T-helper 1 cell treated with Interleukin-12 subunit alpha and Interleukin-12 subunit beta and Interleukin-4 antibody, amounts not matched to agents 30 μg/mL and 1 μg/mL, for 36 hours (primary cell): ENCODE data around the gene MX2.
A peak's percentile ranks its signal among the peaks of the same experiment; 100 is the strongest.
"Not testable (repeated sequence)": the region's sequence is repeated elsewhere in the genome, so short reads cannot be mapped to it uniquely, and the experiment has no call there.

Source experiments
- H3K27ac Mint-ChIP-seq: one replicate; pipeline ENCODE4 v1.8.0; 2021; ENCODE audit warnings: mild to moderate bottlenecking, mixed read lengths
- H3K27me3 Mint-ChIP-seq: one replicate; pipeline ENCODE4 v1.8.0; 2021; ENCODE audit warnings: low read depth, mixed read lengths
- H3K36me3 Mint-ChIP-seq: one replicate; pipeline ENCODE4 v1.8.0; 2021; ENCODE audit warnings: low read depth, mixed read lengths
- H3K4me1 Mint-ChIP-seq: one replicate; pipeline ENCODE4 v1.8.0; 2021; ENCODE audit warnings: low read depth, mixed read lengths
- H3K4me3 Mint-ChIP-seq: one replicate; pipeline ENCODE4 v1.8.0; 2021; ENCODE audit warnings: mild to moderate bottlenecking, moderate library complexity, mixed read lengths
- H3K9me3 Mint-ChIP-seq: one replicate; pipeline ENCODE4 v1.8.0; 2021; ENCODE audit warnings: mixed read lengths

Gene MX2

DNA sequence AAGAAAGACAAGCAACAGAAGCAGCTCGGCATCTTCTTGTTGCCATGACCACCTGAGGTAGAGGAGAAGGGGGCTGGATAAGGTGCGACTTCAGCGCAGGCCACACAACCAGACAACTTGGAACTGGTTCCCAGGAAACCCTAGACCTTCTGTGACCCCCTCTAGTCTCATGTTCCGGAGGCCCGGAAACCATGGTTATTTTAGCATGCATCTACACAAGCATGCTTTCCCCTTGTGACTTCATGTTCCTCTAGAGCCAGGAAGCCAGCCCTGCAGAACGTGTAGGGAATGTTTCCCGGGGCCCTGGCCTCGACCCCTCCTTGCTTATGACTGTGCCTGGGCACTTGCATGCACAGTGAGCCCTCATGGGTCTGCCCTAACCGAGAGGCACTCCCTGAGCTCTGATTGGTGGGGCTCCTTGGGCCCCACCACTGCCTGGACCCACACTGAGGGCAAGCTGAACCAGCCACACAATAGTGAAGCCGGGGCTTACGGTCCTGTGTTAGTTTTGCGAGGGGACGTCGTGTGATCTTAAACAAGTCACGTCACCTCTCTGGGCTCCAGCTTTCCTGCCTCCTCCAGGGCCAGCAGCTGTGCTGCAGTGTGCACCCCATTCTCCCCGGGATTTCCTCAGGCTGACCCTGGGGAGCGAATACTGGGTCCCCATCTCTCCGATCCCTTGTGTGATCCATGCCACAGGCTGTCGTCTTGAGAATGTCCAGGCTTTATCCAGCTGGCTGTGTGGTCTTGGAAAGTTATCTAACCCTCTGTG, 12.0 kb upstream of the MX2 start:
- Mint-ChIP-seq H3K27me3 (peaks cover 26% of the 10 kb centered on the region), H3K36me3 (no peaks in the 10 kb centered on the region), H3K4me3 (no peak overlapping the region), H3K27ac (no peak overlapping the region), H3K9me3 (no peaks in the 10 kb centered on the region), H3K4me1 (peaks cover 5% of the 10 kb centered on the region)

DNA sequence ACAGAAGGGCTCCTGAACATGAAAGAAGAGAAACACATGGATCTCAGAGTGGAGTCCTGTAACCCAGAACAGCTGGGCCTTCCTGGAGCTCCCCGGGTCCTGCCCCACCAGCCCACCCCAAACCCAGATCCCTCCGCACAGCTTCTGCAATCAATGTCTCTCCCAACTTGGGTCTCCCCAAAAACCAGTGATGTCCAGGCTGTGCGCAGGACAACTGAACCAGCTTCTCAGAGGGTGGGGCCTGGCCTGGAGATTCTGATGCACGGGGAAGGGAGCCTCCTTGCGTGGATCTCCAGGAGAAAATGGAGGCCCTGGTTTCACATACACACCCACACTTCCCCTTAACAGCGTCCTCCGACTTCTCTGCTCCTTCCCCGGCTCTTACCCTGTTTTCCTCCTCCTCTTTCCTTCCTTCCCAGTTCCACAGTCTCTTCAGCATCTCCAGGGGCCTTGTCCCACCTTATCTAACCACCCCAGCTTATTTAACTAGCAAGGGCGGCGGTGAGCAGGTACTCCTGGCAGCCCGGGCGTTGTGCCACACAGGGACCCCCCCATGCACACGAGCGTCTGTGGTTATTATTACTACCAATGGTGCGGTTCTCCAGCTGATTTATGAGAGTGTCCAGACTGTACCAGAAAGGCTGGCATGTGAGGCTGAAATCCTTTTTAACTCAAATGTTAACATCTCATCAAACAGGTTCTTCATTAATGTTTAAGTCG, 11.2 kb upstream of the MX2 start:
- Mint-ChIP-seq H3K4me3 (no peak overlapping the region), H3K4me1 (peaks cover 6% of the 10 kb centered on the region), H3K36me3 (no peaks in the 10 kb centered on the region), H3K27me3 (peaks cover 32% of the 10 kb centered on the region), H3K27ac (no peak overlapping the region), H3K9me3 (no peaks in the 10 kb centered on the region)

DNA sequence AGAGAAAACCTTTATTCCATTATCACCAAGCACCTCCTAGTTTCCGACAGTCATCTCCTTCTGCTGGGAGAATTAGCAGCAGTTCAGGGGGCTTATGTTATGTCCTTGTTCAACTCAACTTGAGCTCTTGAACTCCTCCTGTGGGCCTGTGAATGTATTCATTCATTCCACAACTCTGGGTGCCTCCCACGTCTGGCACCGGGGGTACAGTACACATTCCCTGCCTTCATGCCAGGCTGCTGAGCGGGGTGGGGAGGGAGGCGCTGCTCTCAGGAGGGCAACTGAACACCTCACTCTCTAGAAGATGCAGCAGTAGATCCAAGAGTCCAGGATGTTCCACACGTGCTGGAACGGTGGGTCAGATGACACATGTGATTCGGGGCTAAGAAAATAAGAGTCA, 4.3 kb upstream of the MX2 start:
- peaks cover 28% of the 10 kb centered on the region for H3K4me1 Mint-ChIP-seq

DNA sequence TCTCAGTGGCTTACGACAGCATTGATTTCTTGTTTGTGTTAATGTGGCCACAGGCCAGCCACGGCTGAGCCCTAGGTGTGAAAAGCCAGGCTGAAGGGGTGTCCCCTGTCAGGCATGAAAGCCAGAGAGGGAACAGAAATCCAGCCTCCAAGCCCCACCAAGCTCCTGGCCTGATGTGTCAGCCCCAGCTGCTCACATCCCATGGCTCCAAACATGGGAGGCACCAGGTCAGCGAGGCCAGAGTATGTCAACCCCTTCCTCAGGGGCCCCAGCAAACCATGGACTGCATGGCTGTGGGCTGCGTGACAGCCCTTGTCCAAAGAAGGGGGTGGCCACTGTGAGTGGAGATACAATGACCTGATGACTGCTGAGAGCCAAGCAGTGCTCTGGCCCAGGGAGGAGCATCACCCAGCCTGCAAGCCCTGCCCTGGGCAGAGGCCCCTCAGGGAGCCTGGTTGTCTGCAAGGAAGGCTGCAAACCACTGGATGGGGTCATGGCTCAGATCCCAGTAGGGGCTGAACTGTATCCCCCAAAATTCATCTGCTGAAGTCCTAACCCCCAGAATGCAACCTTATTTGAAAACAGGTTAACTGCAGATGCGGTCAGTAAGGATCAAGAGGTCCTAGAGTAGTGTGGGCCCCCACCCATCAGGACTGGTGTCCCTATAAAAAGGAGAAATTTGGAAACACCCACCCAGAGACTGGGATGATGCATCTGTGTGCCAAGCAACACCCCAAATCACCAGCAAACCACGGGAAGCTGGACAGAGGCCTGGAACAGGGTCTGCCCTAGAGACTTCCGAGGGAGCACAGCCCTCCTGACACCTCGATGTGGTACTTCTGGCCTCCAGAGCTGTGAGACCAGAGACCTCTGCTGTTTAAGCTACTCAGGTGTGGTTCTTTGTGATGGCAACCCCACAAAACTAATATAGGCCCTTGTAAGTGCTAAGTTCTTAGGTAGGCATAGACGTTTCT, 3.3 kb upstream of the MX2 start:
- Mint-ChIP-seq H3K27ac (no peak overlapping the region), H3K36me3 (peaks cover 12% of the 10 kb centered on the region), H3K4me1 (peaks cover 34% of the 10 kb centered on the region), H3K9me3 (no peaks in the 10 kb centered on the region), H3K4me3 (no peak overlapping the region), H3K27me3 (peaks cover 23% of the 10 kb centered on the region)

More for the DNA sequence above, 4.3 kb upstream of the MX2 start:
- H3K4me3 Mint-ChIP-seq, result no peak overlapping the region
- peaks cover 23% of the 10 kb centered on the region for H3K27me3 Mint-ChIP-seq
- H3K27ac Mint-ChIP-seq, result no peak overlapping the region
- H3K36me3 Mint-ChIP-seq, result peaks cover 6% of the 10 kb centered on the region
- H3K9me3 Mint-ChIP-seq, result no peaks in the 10 kb centered on the region

DNA sequence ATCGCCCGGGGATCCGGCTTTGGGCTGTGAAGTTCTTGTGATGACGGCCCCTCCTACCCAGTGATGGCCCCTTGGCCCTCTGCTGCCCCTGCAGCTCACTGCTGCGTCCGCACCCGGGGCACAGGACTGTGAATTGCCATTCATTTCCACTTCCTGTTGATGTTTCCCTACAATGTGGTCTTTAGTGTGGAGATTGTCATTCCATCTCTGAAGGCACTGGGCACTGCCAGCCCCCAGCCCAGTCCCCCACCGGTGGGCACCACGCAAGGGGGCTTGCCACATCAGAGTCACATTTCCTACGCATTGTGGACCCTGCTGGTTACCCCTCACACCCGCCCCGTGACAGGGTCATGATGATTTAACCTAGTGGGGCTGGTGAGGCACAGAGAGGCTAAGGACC, 2.5 kb upstream of the MX2 start:
- Mint-ChIP-seq H3K36me3 (peaks cover 15% of the 10 kb centered on the region), H3K9me3 (no peaks in the 10 kb centered on the region), H3K27me3 (peaks cover 16% of the 10 kb centered on the region), H3K4me1 (peaks cover 40% of the 10 kb centered on the region), H3K4me3 (no peak overlapping the region), H3K27ac (no peak overlapping the region)

DNA sequence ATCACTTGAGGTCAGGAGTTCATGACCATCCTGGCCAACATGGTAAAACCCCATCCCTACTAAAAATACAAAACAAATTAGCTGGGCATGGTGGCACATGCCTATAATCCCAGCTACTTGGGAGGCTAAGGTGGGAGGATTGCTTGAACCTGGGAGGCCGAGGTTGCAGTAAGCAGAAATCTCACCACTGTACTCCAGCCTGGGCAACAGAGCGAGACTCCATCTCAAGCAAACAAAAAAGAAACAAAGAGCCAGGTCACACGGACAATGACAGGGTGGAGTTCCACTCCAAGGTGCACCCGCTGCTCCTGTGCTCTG, 2.1 kb upstream of the MX2 start:
- H3K27ac Mint-ChIP-seq, H3K9me3 Mint-ChIP-seq, H3K4me3 Mint-ChIP-seq: not testable (repeated sequence)
- H3K4me1 Mint-ChIP-seq, result peaks cover 40% of the 10 kb centered on the region
- peaks cover 11% of the 10 kb centered on the region for H3K27me3 Mint-ChIP-seq
- peaks cover 16% of the 10 kb centered on the region for H3K36me3 Mint-ChIP-seq

DNA sequence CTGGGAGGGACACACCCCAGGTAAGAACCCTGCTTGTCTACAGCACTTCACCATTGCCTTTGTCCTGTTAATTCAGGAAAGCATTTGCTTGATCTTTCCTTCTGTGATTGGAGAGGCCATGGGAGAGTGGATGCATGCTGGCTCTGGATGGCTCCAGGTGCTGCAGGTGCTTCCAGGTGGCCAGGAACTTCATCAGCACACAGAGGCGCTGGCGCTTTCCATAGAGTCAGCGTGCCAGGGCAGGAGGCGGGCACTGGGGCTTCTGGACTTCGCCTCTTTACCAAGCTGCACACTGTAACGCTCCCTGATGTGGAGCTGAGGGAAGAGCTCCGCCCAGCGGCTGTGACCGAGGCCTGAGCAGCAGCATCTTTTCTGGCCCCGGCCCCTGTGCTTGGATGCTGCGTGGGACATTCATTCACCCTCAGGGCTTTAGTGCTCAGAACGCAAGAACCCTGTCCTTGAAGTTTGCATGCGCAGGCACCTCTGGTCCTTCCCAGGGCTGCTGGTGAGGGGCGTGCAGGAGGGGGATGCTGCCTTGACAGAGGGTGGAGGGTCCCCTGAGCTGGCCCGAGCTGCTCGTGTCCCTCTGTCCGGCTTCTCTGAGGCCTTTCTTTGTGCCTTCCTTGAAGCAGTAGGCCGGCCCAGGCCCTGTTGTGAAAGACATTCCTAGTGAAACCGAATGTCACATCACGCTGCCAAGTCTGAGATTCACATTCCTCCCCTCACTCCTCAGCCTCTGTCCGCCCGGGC, 1.6 kb upstream of the MX2 start:
- H3K9me3 Mint-ChIP-seq, result no peaks in the 10 kb centered on the region
- H3K4me1 Mint-ChIP-seq, result peaks cover 42% of the 10 kb centered on the region
- H3K36me3 Mint-ChIP-seq, result peaks cover 22% of the 10 kb centered on the region
- no peak overlapping the region for H3K4me3 Mint-ChIP-seq
- peak overlapping the region; percentile 99 for H3K27ac Mint-ChIP-seq
- peaks cover 8% of the 10 kb centered on the region for H3K27me3 Mint-ChIP-seq

DNA sequence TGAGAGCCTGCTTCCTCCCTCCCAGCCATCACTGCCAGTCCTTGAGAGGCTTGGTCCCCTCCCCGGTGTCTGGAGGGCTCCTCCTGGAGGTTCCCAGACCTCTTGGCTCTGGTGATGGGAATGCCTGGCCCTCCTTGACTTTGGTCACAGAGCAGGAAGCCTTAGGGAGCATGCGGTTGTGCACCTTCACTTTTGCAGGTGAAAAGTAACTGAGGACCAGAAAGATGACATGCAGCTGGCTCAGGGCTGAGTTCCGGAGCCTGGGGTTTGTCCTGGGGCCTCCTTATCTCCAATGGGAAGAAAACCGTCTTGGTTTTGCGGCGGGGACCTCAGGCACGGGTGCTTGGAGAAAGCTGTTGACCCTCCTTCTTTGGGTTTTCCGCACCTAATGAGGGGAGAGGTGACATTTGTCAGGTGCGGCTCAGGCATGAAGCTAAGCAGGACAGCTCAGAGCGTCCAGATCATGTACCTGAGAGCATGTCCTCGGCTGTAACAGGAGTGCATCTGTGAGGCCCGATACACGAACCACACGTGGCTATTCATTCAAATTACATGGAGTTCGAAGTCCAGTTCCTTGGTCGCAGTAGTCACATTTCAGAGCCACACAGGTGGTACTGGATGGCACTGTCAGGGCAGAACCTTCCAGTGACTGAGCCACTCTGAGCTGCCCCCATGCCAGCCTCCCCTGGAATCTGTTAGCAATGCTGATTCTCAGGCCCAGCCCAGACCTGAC, 608 bp upstream of the MX2 start:
- H3K4me3 Mint-ChIP-seq, result peak overlapping the region; percentile 93
- H3K27me3 Mint-ChIP-seq, result peaks cover 3% of the 10 kb centered on the region
- H3K36me3 Mint-ChIP-seq, result peaks cover 30% of the 10 kb centered on the region
- peaks cover 49% of the 10 kb centered on the region for H3K4me1 Mint-ChIP-seq
- no peaks in the 10 kb centered on the region for H3K9me3 Mint-ChIP-seq
- peak overlapping the region; percentile 99 for H3K27ac Mint-ChIP-seq

DNA sequence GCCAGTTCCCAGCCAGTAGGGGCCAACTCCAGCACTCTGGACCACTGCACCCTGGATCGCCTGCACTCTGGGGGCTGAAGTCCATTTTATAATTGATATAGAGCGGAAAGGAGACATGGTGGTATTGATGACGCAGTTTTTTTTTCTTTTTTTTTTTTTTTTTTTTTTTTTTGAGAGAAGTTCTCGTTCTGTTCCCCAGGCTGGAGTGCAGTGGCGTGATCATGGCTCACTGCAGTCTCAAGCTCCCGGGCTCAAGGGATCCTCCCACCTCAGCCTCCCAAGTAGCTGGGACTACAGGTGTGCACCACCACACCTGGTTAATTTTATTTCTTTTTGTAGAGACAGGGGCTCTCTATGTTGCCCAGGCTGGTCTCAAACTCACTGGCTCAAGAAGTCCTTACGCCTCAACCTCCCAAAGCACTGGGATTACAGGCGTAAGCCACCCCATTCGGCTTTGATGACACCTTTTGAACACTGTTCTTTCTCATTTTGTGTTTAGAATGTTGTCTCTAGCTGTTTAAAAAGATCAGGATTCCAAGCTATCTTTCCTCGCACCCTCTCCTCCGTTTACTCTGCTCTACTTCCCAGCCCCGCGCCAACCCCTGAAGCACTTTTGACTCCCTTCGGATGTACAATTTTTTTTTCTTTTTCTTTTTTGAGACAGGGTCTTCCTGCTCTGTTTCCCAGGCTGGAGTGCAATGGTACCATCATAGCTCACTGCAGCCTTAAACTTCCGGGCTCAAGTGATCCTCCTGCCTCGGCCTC, 960 bp downstream of the MX2 start:
- Mint-ChIP-seq H3K36me3 (peaks cover 36% of the 10 kb centered on the region), H3K4me3 (peak overlapping the region; percentile 93), H3K27me3 (no peaks in the 10 kb centered on the region), H3K9me3 (no peaks in the 10 kb centered on the region), H3K27ac (peak overlapping the region; percentile 99), H3K4me1 (peaks cover 57% of the 10 kb centered on the region)

DNA sequence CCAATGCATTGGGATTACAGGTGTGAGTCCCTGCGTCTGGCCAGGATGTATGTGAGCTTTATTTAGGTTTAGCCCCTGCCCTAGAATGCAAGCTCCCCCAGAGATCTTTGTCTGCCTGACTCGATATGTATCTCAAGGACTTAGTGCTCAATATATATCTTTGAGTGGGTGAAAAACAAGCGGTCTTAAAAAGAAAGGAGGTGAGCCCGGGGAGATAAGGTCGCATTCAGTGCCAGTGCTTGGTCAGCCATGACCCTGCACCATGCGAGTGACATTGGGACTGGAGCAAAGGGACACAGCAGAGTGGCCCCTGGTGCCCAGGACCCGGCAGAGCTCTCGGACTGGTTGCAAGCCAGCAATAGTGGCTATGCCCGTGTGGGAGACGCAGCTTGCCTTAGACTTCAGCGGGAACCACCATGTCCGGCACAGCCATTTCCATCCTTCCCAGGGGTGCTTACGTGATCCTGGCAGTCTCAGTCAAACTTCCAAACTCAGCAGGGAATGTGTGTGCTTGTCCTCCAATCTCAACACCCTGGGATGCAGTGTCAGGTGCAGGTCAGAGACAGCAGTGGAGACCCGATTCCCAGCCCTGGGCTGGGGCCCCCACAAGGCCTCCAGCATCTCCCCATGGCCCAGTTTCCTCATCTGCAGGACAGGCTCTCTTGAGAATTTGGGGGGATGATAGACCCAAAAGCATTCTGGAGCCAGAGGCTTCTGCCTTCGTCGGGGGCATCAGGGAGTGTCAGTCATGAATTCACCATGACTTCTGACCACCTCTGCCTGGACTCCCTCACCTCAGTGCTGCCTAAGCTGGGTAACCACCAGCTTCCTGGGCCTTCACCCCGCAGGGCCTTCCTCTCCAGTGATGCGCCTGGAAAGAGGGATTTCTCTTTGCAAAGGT, 1.8 kb downstream of the MX2 start:
- H3K27ac Mint-ChIP-seq, result peak overlapping the region; percentile 99
- H3K4me1 Mint-ChIP-seq, result peaks cover 62% of the 10 kb centered on the region
- peaks cover 41% of the 10 kb centered on the region for H3K36me3 Mint-ChIP-seq
- no peaks in the 10 kb centered on the region for H3K9me3 Mint-ChIP-seq
- no peaks in the 10 kb centered on the region for H3K27me3 Mint-ChIP-seq
- peak overlapping the region; percentile 93 for H3K4me3 Mint-ChIP-seq

DNA sequence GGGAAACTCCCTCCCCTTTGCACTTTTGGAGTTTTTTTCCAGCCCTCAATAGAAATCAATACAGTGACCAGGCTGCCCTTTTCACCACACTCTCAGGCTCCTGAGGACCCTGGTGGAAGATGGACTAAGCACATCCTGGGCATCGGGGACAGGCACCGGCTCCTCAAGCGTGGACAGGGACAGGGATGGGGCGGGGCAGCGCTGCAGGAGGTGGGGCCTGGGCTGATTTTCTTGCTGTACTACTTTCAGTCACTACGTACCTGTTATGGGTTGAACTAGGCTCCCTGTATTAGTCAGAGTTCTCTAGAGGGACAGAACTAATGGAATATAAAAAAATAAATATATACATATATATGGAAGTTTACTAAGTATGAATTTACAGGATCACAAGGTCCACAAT, 2.5 kb downstream of the MX2 start:
- Mint-ChIP-seq H3K27me3 (no peaks in the 10 kb centered on the region), H3K4me3 (no peak overlapping the region), H3K4me1 (peaks cover 69% of the 10 kb centered on the region), H3K27ac (no peak overlapping the region), H3K9me3 (no peaks in the 10 kb centered on the region), H3K36me3 (peaks cover 41% of the 10 kb centered on the region)

DNA sequence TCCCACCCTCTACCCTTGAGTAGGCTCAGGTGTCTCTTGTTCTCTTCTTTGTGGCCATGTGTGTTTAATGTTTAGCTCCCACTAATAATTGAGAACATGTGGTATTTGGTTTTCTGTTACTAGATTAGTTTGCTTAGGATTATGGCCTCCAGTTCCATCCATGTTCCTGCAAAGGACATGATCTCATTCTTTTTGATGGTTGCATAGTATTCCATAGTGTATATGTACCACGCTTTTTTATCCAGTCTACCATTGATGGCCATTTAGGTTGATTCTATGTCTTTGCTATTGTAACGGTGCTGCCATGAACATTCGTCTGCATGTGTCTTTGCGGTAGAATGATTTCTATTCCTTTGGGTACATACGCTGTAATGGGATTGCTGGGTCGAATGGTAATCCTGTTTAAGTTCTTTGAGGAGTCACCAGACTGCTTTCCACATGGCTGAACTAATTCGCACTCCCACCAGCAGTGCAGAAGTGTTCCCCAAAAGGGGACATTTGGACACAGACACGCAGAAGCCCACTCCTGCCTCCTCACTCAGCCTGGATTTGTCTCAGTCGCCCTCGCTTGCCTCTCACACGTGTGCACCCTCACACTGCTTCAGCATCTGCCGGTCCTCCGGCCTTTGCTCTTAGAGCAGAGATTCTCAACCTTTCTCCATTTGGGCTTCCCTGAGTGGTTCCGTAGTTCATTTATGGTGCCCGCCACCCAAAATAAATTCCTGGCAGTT, 3.7 kb downstream of the MX2 start:
- peaks cover 77% of the 10 kb centered on the region for H3K4me1 Mint-ChIP-seq
- H3K36me3 Mint-ChIP-seq, result peaks cover 47% of the 10 kb centered on the region

More for the DNA sequence above, 3.7 kb downstream of the MX2 start:
- H3K9me3 Mint-ChIP-seq, result no peaks in the 10 kb centered on the region
- no peaks in the 10 kb centered on the region for H3K27me3 Mint-ChIP-seq
- H3K4me3 Mint-ChIP-seq, result no peak overlapping the region
- H3K27ac Mint-ChIP-seq, result no peak overlapping the region
